Mesodermal cell (in vitro differentiated cells): ENCODE data around the gene JSRP1.

Source experiments
- H3K27ac ChIP-seq: 2 replicates; pipeline ENCODE4 v1.7.0; 2013; ENCODE audit warnings: mild to moderate bottlenecking, low read depth, low read length, moderate library complexity; ENCODE audit not compliant: severe bottlenecking
- H3K36me3 ChIP-seq: 2 replicates; pipeline ENCODE4 v1.7.1; 2013; ENCODE audit warnings: mild to moderate bottlenecking, low read length, moderate library complexity; ENCODE audit not compliant: control insufficient read depth, insufficient read depth
- H3K4me1 ChIP-seq: one replicate; pipeline ENCODE4 v1.7.1; 2013; ENCODE audit warnings: mild to moderate bottlenecking, low read length; ENCODE audit not compliant: insufficient read depth, control insufficient read depth, poor library complexity, severe bottlenecking
- H3K4me3 ChIP-seq: 2 replicates; pipeline ENCODE4 v1.7.0; 2013; ENCODE audit warnings: low read length, control low read depth, mild to moderate bottlenecking; ENCODE audit not compliant: insufficient read depth, poor library complexity, severe bottlenecking; ENCODE audit errors: extremely low read depth
- H3K9me3 ChIP-seq: 2 replicates; pipeline ENCODE4 v1.7.1; 2013; ENCODE audit warnings: mild to moderate bottlenecking, low read length, moderate library complexity; ENCODE audit not compliant: control insufficient read depth
- WGBS, 2 experiments: methylation state at CpG; one replicate each; pipeline ENCODE4 v1.1.5; 2013; ENCODE audit warnings: missing lambda C conversion rate in 2 of 2; ENCODE audit not compliant: insufficient coverage in 2 of 2; 5-methylcytosine and 5-hydroxymethylcytosine counted together

JSRP1 gene

DNA sequence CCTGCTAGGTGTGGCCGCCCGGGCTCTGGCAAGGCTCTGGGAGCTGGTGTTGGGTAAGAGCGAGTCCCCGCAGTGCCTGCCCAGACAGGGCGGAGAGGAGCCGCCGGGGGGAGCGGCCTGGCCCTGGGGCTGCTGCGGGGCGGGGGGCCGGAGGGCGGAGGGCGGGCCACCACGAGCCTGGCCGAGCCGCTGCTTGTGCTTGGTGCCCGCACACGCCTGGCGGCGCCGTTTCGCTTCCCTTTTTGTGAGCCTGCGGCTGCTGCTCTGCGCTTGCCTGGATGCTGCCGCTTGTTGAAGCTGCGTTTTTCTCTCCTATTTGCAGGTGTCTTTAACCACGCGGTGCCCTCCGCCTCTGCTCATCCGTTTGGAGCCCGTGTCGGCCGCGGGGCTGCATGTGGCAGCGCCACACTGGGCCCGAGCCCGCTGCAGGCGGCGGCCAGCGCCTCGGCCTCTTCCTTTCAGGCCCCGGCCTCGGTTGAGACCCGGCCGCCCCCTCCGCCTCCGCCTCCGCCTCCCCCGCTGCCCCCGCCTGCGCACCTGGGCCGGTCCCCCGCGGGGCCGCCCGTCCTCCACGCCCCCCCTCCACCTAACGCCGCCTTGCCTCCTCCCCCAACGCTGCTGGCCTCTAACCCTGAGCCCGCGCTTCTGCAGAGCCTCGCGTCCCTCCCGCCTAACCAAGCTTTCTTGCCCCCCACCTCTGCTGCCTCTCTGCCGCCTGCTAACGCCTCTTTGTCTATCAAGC, 28.6 kb downstream of the JSRP1 start:
- 96 to 97% methylated on average over 32 to 46 of the region's 67 CpGs for WGBS, 2 experiments
- Histone ChIP-seq H3K4me3 (no peak overlapping the region), H3K27ac (no peak overlapping the region), H3K36me3 (peaks cover 63% of the 10 kb centered on the region), H3K4me1 (no peaks in the 10 kb centered on the region), H3K9me3 (no peaks in the 10 kb centered on the region)

DNA sequence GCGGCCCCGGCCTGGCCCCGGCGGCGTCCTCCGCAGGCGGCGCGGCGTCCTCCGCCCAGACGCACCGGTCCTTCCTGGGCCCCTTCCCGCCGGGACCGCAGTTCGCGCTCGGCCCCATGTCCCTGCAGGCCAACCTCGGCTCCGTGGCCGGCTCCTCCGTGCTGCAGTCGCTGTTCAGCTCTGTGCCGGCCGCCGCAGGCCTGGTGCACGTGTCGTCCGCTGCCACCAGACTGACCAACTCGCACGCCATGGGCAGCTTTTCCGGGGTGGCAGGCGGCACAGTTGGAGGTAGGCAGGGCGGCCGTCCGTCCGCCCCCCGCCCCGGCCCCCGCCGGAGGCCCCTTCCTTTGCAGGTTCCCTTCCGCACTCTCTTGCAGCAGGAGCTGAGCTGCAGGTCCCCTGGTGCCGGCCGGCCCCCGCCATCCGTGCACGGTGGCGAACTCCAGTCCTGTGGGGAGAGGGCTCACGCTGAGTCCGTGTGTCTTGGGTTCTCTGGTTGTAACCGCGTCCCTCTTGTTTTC, 29.3 kb downstream of the JSRP1 start:
- whole genome bisulfite sequencing, 2 experiments = 95 to 96% methylated on average over 48 to 53 of the region's 53 CpGs
- Histone ChIP-seq H3K4me3 (no peak overlapping the region), H3K36me3 (peaks cover 64% of the 10 kb centered on the region), H3K4me1 (no peaks in the 10 kb centered on the region), H3K9me3 (no peaks in the 10 kb centered on the region), H3K27ac (no peak overlapping the region)

DNA sequence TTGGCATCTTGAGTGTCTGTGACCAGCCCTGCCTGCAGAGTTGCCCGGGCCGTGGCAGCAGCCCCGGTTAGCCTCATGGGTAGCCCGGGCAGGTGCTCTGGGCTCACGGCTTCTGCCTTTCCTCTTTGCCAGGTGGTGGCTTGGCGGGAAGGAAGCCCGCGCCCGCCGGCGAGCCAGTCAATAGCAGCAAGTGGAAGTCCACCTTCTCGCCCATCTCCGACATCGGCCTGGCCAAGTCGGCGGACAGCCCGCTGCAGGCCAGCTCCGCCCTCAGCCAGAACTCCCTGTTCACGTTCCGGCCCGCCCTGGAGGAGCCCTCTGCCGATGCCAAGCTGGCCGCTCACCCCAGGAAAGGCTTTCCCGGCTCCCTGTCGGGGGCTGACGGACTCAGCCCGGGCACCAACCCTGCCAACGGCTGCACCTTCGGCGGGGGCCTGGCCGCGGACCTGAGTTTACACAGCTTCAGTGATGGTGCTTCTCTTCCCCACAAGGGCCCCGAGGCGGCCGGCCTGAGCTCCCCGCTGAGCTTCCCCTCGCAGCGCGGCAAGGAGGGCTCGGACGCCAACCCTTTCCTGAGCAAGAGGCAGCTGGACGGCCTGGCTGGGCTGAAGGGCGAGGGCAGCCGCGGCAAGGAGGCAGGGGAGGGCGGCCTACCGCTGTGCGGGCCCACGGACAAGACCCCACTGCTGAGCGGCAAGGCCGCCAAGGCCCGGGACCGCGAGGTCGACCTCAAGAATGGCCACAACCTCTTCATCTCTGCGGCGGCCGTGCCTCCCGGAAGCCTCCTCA, 30.0 kb downstream of the JSRP1 start:
- H3K4me1 ChIP-seq = no peaks in the 10 kb centered on the region
- WGBS, 2 experiments = 97 to 98% methylated on average over 57 to 59 of the region's 59 CpGs
- H3K9me3 ChIP-seq = no peaks in the 10 kb centered on the region
- H3K27ac ChIP-seq = no peak overlapping the region
- H3K36me3 ChIP-seq = peaks cover 70% of the 10 kb centered on the region
- H3K4me3 ChIP-seq = no peak overlapping the region

DNA sequence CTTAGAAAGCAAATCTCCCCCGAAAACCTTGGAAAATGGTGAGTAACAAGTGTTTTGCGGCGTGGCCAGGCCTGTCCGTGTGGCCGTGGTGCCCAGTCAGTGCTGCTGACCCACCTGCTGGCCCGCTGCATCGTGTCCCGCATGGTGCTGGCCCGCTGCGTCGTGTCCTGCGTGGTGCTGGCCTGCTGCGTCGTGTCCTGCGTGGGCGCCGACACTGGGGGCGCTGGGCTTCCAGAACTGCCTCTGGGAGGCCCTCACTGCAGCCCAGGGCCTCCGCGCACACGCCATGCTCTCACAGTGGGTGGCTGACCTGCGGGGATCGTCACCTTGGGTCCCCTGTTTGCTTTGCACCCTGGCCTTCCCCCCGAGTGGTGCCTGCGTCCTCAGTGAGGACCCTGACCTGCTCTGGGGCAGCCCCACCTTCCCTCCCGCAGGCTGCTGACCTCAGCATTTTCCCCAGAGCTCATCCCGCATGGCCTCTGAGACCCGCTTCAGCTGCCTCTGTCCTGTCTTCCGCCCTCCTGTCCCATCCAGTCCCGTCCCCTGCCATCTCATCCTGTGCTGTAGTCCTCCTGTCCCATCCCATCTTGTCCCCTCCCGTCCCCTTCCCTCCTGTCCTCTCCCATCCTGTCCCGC, 30.7 kb downstream of the JSRP1 start:
- H3K4me3 ChIP-seq = no peak overlapping the region
- H3K9me3 ChIP-seq = no peaks in the 10 kb centered on the region
- no peaks in the 10 kb centered on the region for H3K4me1 ChIP-seq
- H3K27ac ChIP-seq = no peak overlapping the region
- peaks cover 68% of the 10 kb centered on the region for H3K36me3 ChIP-seq
- WGBS, 2 experiments = 97 to 98% methylated on average over 32 of the region's 32 CpGs

DNA sequence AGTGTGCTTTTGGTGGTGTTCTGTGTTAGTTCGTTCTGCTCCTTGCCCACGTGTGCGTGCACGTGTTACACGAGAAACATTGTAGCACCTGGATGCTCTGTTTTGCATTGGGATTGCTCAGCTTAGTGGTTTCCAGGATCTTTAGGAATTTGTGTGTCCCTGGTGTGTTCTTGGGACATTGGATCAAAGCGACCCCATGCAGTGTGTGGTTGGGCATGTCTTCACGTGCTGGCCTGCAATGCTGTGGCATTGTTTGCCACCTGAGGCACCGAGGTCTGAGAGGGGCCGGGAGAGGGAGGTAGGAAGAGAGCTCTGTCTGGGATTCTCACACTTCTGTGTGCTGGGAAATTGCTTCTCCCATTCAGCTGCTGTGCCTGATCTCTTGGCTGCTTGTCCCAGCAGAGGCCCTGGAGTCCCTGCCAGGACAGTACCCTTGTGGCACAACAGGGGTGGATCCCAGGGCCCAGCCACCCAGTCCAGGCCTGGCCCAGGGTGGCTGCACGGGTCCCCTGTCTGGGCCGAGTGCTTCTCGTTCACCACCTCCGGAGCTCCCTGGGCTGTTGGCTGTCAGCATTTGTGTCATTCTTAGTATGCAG, 31.4 kb downstream of the JSRP1 start:
- peaks cover 65% of the 10 kb centered on the region for H3K36me3 ChIP-seq
- 95% methylated on average over 13 of the region's 13 CpGs for WGBS, 2 experiments

DNA sequence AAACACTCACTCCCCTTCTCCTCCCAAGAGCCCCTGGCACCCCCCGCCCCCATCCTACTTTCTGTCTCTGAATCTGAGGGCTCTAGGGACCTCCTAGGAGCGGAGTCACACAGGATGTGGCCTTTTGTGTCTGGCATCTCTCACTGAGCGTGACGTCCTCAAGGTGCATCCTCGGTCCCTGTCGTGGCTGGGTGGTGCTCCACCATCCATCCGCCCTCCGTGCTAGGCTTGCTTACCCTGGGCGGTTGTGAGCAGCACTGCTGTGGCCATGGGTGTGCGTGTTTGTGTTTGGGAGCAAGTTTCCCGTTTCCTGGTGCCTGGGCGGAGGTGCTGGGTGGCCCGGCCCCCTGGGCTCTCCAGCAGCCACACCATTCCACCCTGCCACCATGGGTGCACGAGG, 32.3 kb downstream of the JSRP1 start:
- Histone ChIP-seq H3K4me1 (no peaks in the 10 kb centered on the region), H3K9me3 (no peaks in the 10 kb centered on the region), H3K4me3 (no peak overlapping the region), H3K36me3 (peaks cover 63% of the 10 kb centered on the region), H3K27ac (no peak overlapping the region)
- 97 to 98% methylated on average over 9 to 12 of the region's 14 CpGs for WGBS, 2 experiments

More for the DNA sequence above, 31.4 kb downstream of the JSRP1 start:
- H3K4me1 ChIP-seq = no peaks in the 10 kb centered on the region
- H3K4me3 ChIP-seq = no peak overlapping the region
- no peak overlapping the region for H3K27ac ChIP-seq
- no peaks in the 10 kb centered on the region for H3K9me3 ChIP-seq

DNA sequence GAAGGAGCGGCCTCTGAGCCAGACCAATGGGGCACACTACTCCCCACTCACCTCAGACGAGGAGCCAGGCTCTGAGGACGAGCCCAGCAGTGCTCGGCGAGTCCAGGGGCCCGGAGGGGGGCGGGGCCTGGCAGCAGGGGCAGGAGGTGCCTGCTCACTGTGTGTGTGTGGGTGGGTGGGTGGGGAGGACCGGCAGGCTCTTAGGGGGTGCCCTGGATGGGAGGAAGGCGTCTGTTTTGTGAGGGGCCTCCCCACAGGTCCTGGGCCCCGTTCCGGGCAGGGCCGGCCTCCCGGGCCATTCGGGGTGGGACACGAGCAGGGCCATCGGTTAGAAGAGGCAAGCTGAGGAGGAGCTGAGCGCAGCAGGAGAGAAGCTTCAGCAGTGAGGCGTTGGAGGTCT, 32.8 kb downstream of the JSRP1 start:
- 96% methylated on average over 9 of the region's 18 CpGs for WGBS, 2 experiments
- Histone ChIP-seq H3K27ac (no peak overlapping the region), H3K9me3 (no peaks in the 10 kb centered on the region), H3K4me3 (no peak overlapping the region), H3K36me3 (peaks cover 63% of the 10 kb centered on the region), H3K4me1 (no peaks in the 10 kb centered on the region)

DNA sequence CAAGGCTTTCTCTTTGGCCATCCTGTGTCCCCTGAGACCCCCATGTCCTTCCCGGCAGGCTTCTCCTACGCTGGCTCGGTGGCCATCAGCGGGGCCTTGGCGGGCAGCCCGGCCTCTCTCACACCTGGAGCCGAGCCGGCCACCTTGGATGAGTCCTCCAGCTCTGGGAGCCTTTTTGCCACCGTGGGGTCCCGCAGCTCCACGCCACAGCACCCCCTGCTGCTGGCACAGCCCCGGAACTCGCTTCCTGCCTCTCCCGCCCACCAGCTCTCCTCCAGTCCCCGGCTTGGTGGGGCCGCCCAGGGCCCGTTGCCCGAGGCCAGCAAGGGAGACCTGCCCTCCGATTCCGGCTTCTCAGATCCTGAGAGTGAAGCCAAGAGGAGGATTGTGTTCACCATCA, 34.3 kb downstream of the JSRP1 start:
- peaks cover 72% of the 10 kb centered on the region for H3K36me3 ChIP-seq
- H3K27ac ChIP-seq = no peak overlapping the region
- H3K4me1 ChIP-seq = no peaks in the 10 kb centered on the region
- 93 to 95% methylated on average over 14 to 20 of the region's 20 CpGs for WGBS, 2 experiments
- no peak overlapping the region for H3K4me3 ChIP-seq
- no peaks in the 10 kb centered on the region for H3K9me3 ChIP-seq

DNA sequence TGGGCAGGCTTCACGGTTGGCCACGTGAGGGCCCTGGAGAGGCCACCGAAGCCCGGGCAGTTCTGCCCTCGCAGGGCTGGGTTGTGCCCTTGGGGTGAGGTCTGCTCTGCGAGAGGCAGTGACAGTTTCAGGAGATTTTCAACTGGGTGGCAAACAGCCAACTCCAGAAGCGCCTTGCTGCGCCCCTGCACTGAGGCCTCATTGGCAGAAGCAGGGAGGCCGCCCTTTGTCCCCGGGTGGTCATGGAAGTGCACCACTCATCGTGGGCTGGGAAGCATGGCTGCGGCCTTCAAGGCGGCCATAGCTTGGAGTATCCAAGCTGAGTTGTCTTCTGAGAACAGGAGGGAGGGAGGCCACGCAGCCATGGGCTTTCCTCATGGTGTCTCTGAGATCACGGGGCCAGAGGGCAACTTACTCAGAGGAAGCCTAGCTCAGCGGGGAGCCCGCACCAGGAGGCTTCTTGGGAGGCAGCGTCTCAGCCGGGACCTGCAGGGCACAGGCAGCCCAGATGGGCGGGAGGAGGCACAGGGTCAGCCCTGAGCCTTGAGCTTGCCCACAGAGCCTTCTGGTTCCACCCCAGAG, 34.9 kb downstream of the JSRP1 start:
- Histone ChIP-seq H3K9me3 (no peaks in the 10 kb centered on the region), H3K4me3 (no peak overlapping the region), H3K36me3 (peaks cover 75% of the 10 kb centered on the region), H3K27ac (no peak overlapping the region), H3K4me1 (no peaks in the 10 kb centered on the region)
- 95 to 96% methylated on average over 15 to 19 of the region's 20 CpGs for WGBS, 2 experiments

DNA sequence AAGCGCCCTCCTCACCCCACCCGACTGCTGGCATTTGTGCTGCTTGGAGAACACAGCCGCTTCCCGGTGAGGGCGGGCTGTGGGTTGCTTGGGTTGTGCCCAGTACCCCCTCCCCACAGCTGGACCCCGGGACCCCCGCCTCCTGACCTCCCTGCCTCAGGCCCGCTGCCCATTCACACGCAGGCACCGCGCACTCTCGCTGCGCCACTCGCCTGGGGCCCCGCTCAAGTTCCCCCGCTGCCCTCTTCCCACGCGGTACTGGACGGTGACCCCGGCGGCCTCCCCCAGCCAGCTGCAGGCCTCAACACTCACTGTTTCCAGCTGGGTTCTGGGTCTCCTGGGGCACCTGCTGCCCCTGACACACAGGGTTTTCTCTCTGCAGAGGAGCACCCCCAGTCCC, 36.5 kb downstream of the JSRP1 start:
- Histone ChIP-seq H3K27ac (no peak overlapping the region), H3K36me3 (peaks cover 72% of the 10 kb centered on the region), H3K9me3 (no peaks in the 10 kb centered on the region), H3K4me1 (no peaks in the 10 kb centered on the region), H3K4me3 (no peak overlapping the region)
- 94 to 98% methylated on average over 16 to 21 of the region's 21 CpGs for WGBS, 2 experiments
